ENCODE measurements around the gene PALM3. TPM values are rescaled to one million over a fixed set of nuclear protein-coding genes. Genes with fewer than 3 reads are reported as not detected.

PALM3 gene
- total and polyA plus RNA-seq, 2 experiments from 2014 or later = 2.1 to 3.4 TPM

- WGBS (ENCODE audit: low lambda C conversion rate, missing lambda C conversion rate) = 89% methylated on average over 23 of the region's 23 CpGs
- H3K36me3 ChIP-seq (replicated peaks; ENCODE audit: insufficient read depth, low read depth) = no peaks in the 10 kb centered on the region
- DNase-seq (ENCODE audit: low spot score) = no peak
- no peak overlapping the region for H2AFZ ChIP-seq
- no peaks in the 10 kb centered on the region for H3K9me2 ChIP-seq (replicated peaks; ENCODE audit: insufficient read depth)
- H3K79me2 ChIP-seq = peaks cover 20% of the 10 kb centered on the region
- H3K27me3 ChIP-seq = no peaks in the 10 kb centered on the region
- no peaks in the 10 kb centered on the region for H3K9me3 ChIP-seq (ENCODE audit: low read depth)
- no peak overlapping the region for H3K27ac ChIP-seq
- TF ChIP-seq EZH2 (IDR thresholded peaks at IDR 0.05; ENCODE audit: borderline replicate concordance) (no peak), CTCF (IDR thresholded peaks at IDR 0.05; ENCODE audit: poor library complexity) (no peak), EZH2phosphoT487 (IDR thresholded peaks at IDR 0.05; ENCODE audit: low read depth, severe bottlenecking, unreplicated experiment) (no peak)
- H3K4me1 ChIP-seq (ENCODE audit: insufficient read depth) = peaks cover 4% of the 10 kb centered on the region
- no peak overlapping the region for H3K4me2 ChIP-seq
- H3K4me3 ChIP-seq = no peak overlapping the region
- H4K20me1 ChIP-seq (ENCODE audit: insufficient read depth, poor library complexity, severe bottlenecking) = peaks cover 2% of the 10 kb centered on the region
Measured at GRCh38 chr19:14107581-14108461, 45.9 kb upstream of the PALM3 start.

DNA sequence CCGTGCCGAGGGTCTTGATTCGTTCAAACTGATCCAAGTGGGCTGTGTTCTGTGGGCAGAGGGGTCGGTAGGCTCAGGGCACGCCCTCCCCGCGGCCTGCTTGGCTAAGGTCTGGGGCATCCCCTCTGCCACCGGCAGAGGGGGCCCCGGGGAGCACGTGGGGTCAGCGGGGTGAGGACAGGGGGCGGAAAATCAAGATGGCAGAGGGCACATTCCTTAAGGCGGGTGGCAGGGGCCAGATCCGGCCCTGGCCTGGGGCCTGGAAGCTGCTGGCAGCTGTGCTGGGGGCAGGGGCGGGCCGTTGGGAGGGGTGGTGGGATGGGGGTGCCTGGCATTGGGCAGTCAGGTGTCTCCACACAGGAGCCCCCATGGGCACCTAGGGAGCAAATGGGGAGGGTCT lies 45.0 kb upstream of the PALM3 start:
- H3K4me1 ChIP-seq (ENCODE audit: insufficient read depth) = no peaks in the 10 kb centered on the region
- peaks cover 15% of the 10 kb centered on the region for H3K79me2 ChIP-seq
- no peaks in the 10 kb centered on the region for H3K9me2 ChIP-seq (replicated peaks; ENCODE audit: insufficient read depth)
- TF ChIP-seq EZH2 (IDR thresholded peaks at IDR 0.05; ENCODE audit: borderline replicate concordance) (no peak), CTCF (IDR thresholded peaks at IDR 0.05; ENCODE audit: poor library complexity) (no peak)
- no peaks in the 10 kb centered on the region for H3K27me3 ChIP-seq
- H3K4me3 ChIP-seq = no peak overlapping the region
- 98% methylated on average over 11 of the region's 16 CpGs for WGBS (ENCODE audit: low lambda C conversion rate, missing lambda C conversion rate)
- H3K36me3 ChIP-seq (replicated peaks; ENCODE audit: insufficient read depth, low read depth) = no peaks in the 10 kb centered on the region
- DNase-seq (ENCODE audit: low spot score) = no peak
- H4K20me1 ChIP-seq (ENCODE audit: insufficient read depth, poor library complexity, severe bottlenecking) = no peaks in the 10 kb centered on the region
- no peak overlapping the region for H3K27ac ChIP-seq
- H3K9me3 ChIP-seq (ENCODE audit: low read depth) = no peaks in the 10 kb centered on the region
- no peak overlapping the region for H2AFZ ChIP-seq
- no peak overlapping the region for H3K4me2 ChIP-seq

- Histone ChIP-seq H3K79me2 (peaks cover 11% of the 10 kb centered on the region), H3K9me3 (ENCODE audit: low read depth) (no peaks in the 10 kb centered on the region), H3K4me3 (no peak overlapping the region), H3K4me1 (ENCODE audit: insufficient read depth) (no peaks in the 10 kb centered on the region), H3K27ac (no peak overlapping the region), H3K4me2 (no peak overlapping the region), H3K27me3 (no peaks in the 10 kb centered on the region), H3K9me2 (replicated peaks; ENCODE audit: insufficient read depth) (no peaks in the 10 kb centered on the region), H2AFZ (no peak overlapping the region), H4K20me1 (ENCODE audit: insufficient read depth, poor library complexity, severe bottlenecking) (no peaks in the 10 kb centered on the region), H3K36me3 (replicated peaks; ENCODE audit: insufficient read depth, low read depth) (no peaks in the 10 kb centered on the region)
- WGBS (ENCODE audit: low lambda C conversion rate, missing lambda C conversion rate) = 82% methylated on average over 8 of the region's 8 CpGs
- no peak for DNase-seq (ENCODE audit: low spot score)
- TF ChIP-seq EZH2phosphoT487 (IDR thresholded peaks at IDR 0.05; ENCODE audit: low read depth, severe bottlenecking, unreplicated experiment) = no peak
- no peak for TF ChIP-seq EZH2 (IDR thresholded peaks at IDR 0.05; ENCODE audit: borderline replicate concordance)
- no peak for TF ChIP-seq CTCF (IDR thresholded peaks at IDR 0.05; ENCODE audit: poor library complexity)
Measured at GRCh38 chr19:14105680-14106079, 43.8 kb upstream of the PALM3 start.

Measured in hepatocyte (in vitro differentiated cells).